OCI-M1 (cell line): ENCODE results near the gene BMAL2.
A peak's percentile ranks its signal among the peaks of the same experiment; 100 is the strongest.

Experiments
- DNase-seq: peaks from one replicate; lab custom pipeline; 2025; lab: John Stamatoyannopoulos, UW

BMAL2 gene

DNA sequence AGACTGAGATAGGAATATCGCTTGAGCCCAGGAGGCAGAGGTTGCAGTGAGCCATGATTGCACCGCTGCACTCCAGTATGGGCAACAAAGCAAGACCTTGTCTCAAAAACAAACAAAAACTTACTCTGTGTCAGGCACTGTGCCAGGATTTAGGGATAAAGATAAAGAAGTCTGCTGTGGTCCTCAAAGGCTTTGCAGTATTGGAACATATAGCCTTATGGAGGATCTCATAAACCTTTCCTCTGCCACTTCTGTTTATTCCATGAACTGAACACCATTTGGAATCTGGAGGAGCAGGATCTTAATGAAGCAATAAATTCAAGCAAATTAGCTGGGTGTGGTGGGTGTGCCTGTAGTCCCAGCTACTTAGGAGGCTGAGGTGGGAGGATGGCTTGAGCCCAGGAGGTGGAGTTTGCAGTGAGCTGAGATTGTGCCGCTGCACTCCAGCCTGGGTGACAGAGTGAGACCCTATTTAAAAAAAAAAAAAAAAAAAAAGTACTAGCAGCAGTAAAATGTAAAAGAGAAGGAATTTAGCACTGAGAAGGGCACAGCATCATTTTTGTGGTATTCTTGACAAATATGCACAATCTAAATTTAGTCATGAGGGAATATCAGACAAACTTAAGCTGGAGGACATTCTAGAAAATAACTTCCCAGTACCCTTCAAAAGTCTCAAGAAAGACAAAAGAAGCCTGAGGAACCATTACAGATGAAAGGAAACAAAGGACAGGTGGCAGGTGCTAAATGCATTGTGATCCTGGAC is 27.1 kb downstream of the BMAL2 start:
- DNase-seq = no peak

DNA sequence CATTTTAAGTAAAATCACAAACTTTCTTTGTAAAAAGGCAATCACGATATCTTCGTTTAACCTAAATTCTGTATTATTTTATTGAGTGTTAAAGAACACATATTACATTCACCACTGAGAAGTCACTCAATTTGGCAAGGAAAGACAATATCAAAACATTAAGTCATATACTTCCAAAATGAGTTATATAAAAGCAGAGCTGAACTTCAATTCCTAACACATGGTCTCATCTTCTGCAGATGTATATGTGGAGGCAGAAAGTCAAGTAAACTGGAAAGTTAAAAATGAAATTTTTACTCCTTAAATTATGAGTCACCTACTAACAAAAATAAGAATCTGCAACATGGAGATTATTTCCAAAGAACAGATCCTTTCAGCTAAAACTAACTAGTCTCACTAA is 28.7 kb downstream of the BMAL2 start:
- no peak for DNase-seq

GRCh38 chr12:27366621-27367020 is 34.0 kb downstream of the BMAL2 start:
- no peak for DNase-seq

DNA sequence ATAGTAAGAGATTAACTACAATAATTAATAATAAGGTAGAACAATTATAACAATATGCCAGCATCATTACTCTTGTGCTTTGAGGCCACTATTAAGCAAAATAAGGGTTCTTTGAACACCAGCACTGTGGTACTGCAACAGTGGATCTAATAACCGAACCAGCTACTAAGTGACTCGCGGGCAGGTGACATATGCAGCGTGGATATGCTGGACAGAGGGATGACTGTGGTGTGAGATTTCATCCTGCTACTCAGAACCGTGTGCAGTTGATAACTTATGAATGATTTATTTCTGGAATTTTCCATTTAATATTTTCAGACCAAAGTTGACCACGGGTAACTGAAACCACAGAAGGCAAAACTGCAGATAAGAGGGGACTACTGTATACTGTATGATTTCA is 34.4 kb downstream of the BMAL2 start:
- DNase-seq = peak; percentile 15

- DNase-seq = no peak
These were observed 49.6 kb downstream of the BMAL2 start for GRCh38 chr12:27382171-27382795.
